GM21515 (cell line): ENCODE results near the gene WDR11.

ENCODE experiments used
- ATAC-seq: cut with Tn5 transposase; IDR thresholded peaks from one replicate; pipeline ENCODE4 v1.9.1; 2021; ENCODE audit not compliant: unreplicated experiment

WDR11 gene

GRCh38 chr10:120942806-120943413, 91.7 kb downstream of the WDR11 start:
- peak; percentile 97 for ATAC-seq

- ATAC-seq = no peak
These were observed 92.4 kb downstream of the WDR11 start for GRCh38 chr10:120943542-120943941.

- no peak for ATAC-seq
These were observed 93.5 kb downstream of the WDR11 start for GRCh38 chr10:120944586-120945125.

DNA sequence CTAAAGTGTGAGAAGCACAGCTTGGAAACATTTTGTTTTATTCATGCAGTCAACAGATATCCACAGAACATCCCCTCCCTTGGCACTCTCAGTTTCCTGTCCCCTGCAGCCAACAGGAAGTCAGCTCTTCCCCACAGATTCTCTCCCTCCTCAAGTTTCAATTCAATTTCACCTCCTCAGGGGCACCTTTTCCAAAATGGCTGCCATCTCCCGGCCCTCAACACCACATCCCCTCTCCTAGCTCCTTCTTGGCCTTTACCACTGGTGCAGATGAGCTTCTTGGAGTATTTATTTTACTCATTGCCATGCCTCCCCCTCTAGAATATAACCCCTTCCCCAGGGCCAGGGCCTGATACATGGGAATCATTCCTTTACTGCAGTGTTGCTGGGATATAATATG, 94.0 kb downstream of the WDR11 start:
- no peak for ATAC-seq

DNA sequence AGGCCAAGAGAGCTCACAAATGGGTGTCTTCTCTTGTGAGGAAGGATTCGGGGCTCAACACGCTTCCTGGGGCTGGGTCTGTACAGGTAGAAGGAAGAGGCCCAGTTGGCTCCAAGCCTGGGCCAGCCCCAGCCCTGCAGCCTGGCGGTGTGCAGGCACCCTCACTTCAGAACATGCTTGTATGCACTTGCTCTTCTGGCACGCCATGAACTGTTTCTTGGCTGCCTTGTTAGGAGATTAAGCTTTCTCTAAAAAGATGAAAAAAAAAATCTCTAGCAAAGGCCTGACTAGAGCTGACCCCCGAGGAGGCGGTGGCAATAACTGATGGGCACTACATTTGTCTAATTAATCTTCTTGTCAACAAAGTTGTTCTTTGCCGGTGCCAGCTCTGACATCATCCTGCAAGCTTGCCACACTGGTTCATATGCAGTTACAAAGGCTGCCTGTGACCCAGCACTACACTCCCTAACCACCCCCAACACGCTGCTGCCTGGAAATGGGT, 94.7 kb downstream of the WDR11 start:
- no peak for ATAC-seq

GRCh38 chr10:120946497-120946896, 95.3 kb downstream of the WDR11 start:
- no peak for ATAC-seq

DNA sequence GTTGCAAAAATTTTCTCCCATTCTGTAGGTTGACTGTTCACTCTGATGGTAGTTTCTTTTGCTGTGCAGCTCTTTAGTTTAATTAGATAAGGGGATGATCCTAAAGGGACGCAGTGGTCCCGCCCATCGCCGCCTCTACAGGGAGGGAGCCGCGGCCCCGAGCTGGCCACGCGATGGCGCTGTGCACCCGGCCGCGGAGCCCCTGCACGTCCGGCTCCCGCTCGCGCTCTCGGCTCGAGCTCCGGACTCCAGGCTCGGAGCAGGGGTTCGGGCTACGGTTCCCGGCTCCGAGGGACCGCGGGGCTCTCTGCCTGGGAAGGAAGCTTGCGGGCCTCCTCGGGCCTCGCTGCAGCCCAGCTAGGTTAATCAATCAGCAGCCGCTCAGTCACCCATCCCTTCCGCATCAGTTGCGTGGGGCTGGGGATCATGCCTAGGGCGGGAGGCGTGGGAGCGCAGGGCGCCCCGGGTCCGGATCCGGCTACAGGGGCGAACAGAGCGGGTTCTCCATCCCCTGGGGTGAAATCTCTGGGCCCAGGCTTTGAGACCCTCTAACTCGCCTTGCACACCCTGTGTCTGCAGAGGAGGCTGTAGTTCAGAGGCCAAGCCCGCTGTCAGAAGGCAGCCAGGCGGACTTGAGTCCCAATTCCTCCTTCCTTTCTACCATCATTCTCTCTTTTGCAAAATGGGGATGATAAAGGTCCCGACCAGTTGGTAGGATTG, 97.9 kb downstream of the WDR11 start:
- ATAC-seq = peak; percentile 96

GRCh38 chr10:120949609-120950031, 98.5 kb downstream of the WDR11 start:
- no peak for ATAC-seq

DNA sequence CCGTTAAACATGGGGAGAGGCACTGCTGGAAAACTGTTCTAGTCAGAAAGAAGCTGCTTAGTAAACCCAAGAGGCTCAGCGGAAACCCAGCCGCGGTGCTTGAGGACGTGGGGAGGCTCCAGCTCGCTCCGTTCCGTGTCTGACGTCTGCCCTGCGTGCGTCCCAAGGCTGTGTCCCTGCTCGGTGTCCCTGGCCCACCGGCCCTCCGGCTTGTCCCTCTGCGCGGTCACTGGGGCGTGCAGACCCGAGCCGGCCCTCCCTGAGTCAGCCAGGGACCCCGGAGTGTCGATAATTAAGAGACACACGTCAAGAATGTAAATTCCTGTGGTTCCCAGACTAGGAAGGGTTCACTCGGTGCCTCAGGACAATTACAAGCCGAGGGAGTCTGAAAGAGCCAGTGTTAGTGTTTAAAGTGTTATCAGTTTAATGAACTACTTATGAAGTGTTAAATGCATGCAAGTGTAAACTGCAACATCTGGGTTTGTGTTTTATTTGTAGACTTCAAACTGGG, 98.9 kb downstream of the WDR11 start:
- no peak for ATAC-seq

- no peak for ATAC-seq
These were observed 100.1 kb downstream of the WDR11 start for GRCh38 chr10:120951288-120951687.

GRCh38 chr10:120953897-120954296, 102.7 kb downstream of the WDR11 start:
- no peak for ATAC-seq
